ENCODE results near the gene RIPOR3. TPM values are rescaled to one million over a fixed set of nuclear protein-coding genes. Genes with fewer than 3 reads are reported as not detected.
A peak's percentile ranks its signal among the peaks of the same experiment; 100 is the strongest.

The RIPOR3 gene
- polyA plus RNA-seq, 2 of the 4 experiments (the other 2 are of a cell fraction): 0.03 to 0.06 TPM

GRCh38 chr20:50563133-50563944 lies 128.0 kb downstream of the RIPOR3 start:
- POLR2A ChIA-PET: no interaction called here
- no peak for ATAC-seq
- Histone ChIP-seq H3K9me3 (no peaks in the 10 kb centered on the region), H3K27ac (peak overlapping the region in 1 of 2 experiments; percentile 40; a peak in 2 of 6 replicates), H3K4me1 (peaks cover 52% of the 10 kb centered on the region), H3K4me3 (no peak overlapping the region), H3K4me2 (no peak overlapping the region)
- DNase-seq (ENCODE audit: low read depth in 1 of 2, low spot score in 1 of 2): no peak
- FAIRE-seq: no peak
- WGBS (ENCODE audit: missing lambda C conversion rate): 89% methylated on average over 3 of the region's 3 CpGs
- TF ChIP-seq BCL3 (IDR thresholded peaks at IDR 0.05): no peak
- TF ChIP-seq TP53 (CRISPR knock-in tag; IDR thresholded peaks at IDR 0.05): no peak
- no peak for TF ChIP-seq MYC (IDR thresholded peaks at IDR 0.05; ENCODE audit: borderline replicate concordance, low read length)
- no peak for TF ChIP-seq POLR2AphosphoS2 (conservative IDR thresholded peaks at IDR 0.05; ENCODE audit: low read length)
- no peak for TF ChIP-seq REST (IDR thresholded peaks at IDR 0.05)
- TF ChIP-seq HOXB13 (CRISPR knock-in tag; IDR thresholded peaks at IDR 0.05; ENCODE audit: low read depth): no peak
- CTCF ChIA-PET: interaction anchor here (1.0 to 14.1 kb wide), 4 partner anchors 14 to 385 kb away, joined by 3 to 171 read pairs (median 5); no protein-coding TSS in a partner anchor

- FAIRE-seq (no peak), ATAC-seq (no peak), DNase-seq (ENCODE audit: low read depth in 1 of 2, low spot score in 1 of 2) (no peak)
- Histone ChIP-seq H3K9me3 (no peaks in the 10 kb centered on the region), H3K4me3 (no peak overlapping the region), H3K4me2 (peak overlapping the region; percentile 65; the same call in 2 of the 3 replicates), H3K27ac (peak overlapping the region; percentile 63 to 87), H3K4me1 (peaks cover 60% of the 10 kb centered on the region)
- TF ChIP-seq TP53 (CRISPR knock-in tag; IDR thresholded peaks at IDR 0.05) (no peak), E2F6 (IDR thresholded peaks at IDR 0.05; ENCODE audit: borderline replicate concordance, low read depth) (no peak), HOXB13 (CRISPR knock-in tag; IDR thresholded peaks at IDR 0.05; ENCODE audit: low read depth) (no peak), HEYL (CRISPR knock-in tag; IDR thresholded peaks at IDR 0.05) (no peak), FOSB (CRISPR knock-in tag; IDR thresholded peaks at IDR 0.05) (no peak), HDAC2 (IDR thresholded peaks at IDR 0.05) (no peak), RFX5 (IDR thresholded peaks at IDR 0.05) (no peak), MAX (IDR thresholded peaks at IDR 0.05) (no peak), MAZ (IDR thresholded peaks at IDR 0.05; ENCODE audit: borderline replicate concordance, low read depth, low read length) (no peak), CEBPB (IDR thresholded peaks at IDR 0.05) (no peak), KDM1A (IDR thresholded peaks at IDR 0.05; ENCODE audit: low read depth) (no peak), RARB (CRISPR knock-in tag; IDR thresholded peaks at IDR 0.05) (no peak), SMC3 (IDR thresholded peaks at IDR 0.05) (no peak), JUN (IDR thresholded peaks at IDR 0.05) (no peak), GATA3 (IDR thresholded peaks at IDR 0.05; ENCODE audit: borderline replicate concordance) (no peak), MAFK (IDR thresholded peaks at IDR 0.05; ENCODE audit: partially characterized antibody) (no peak), ZC3H11A (IDR thresholded peaks at IDR 0.05) (no peak)
- ChIA-PET POLR2A (interaction anchor here (0.5 to 1.2 kb wide), 2 partner anchors 8 to 139 kb away, joined by 3 read pairs; no protein-coding TSS in a partner anchor), CTCF (interaction anchor here (0.6 to 14.1 kb wide), 8 partner anchors 9 to 586 kb away, joined by 3 to 171 read pairs (median 4); no protein-coding TSS in a partner anchor)
- WGBS (ENCODE audit: missing lambda C conversion rate): 88% methylated on average over 7 of the region's 7 CpGs
Measured at GRCh38 chr20:50562262-50562701, 129.1 kb downstream of the RIPOR3 start.
